ENCODE results near the gene LPCAT1.
"Not testable (repeated sequence)": the region's sequence is repeated elsewhere in the genome, so short reads cannot be mapped to it uniquely, and the experiment has no call there.

The LPCAT1 gene

GRCh38 chr5:1522601-1523479 is 920 bp downstream of the LPCAT1 start:
- no peak for DNase-seq (ENCODE audit: low read depth in 2 of 2)

- DNase-seq (ENCODE audit: low read depth in 2 of 2): no peak
Measured at GRCh38 chr5:1521671-1522600, 1.8 kb downstream of the LPCAT1 start.

GRCh38 chr5:1520791-1521453 is 2.8 kb downstream of the LPCAT1 start:
- no peak for DNase-seq (ENCODE audit: low read depth in 2 of 2)

- no peak for DNase-seq (ENCODE audit: low read depth in 2 of 2)
Measured at GRCh38 chr5:1519631-1520210, 4.0 kb downstream of the LPCAT1 start.

- DNase-seq (ENCODE audit: low read depth in 2 of 2): no peak
Measured at GRCh38 chr5:1517838-1518237, 5.9 kb downstream of the LPCAT1 start.

- DNase-seq (ENCODE audit: low read depth in 2 of 2): no peak
Measured at GRCh38 chr5:1516615-1517601, 6.9 kb downstream of the LPCAT1 start.

- no peak for DNase-seq (ENCODE audit: low read depth in 2 of 2)
Measured at GRCh38 chr5:1515921-1516571, 7.7 kb downstream of the LPCAT1 start.

- DNase-seq (ENCODE audit: low read depth in 2 of 2): no peak
Measured at GRCh38 chr5:1515311-1515920, 8.3 kb downstream of the LPCAT1 start.

GRCh38 chr5:1514819-1515310 is 8.9 kb downstream of the LPCAT1 start:
- not testable (repeated sequence) for DNase-seq (ENCODE audit: low read depth in 2 of 2)

GRCh38 chr5:1514027-1514818 is 9.5 kb downstream of the LPCAT1 start:
- no peak for DNase-seq (ENCODE audit: low read depth in 2 of 2)

- DNase-seq (ENCODE audit: low read depth in 2 of 2): no peak
Measured at GRCh38 chr5:1513326-1514026, 10.3 kb downstream of the LPCAT1 start.

- DNase-seq (ENCODE audit: low read depth in 2 of 2): no peak
Measured at GRCh38 chr5:1512541-1513291, 11.0 kb downstream of the LPCAT1 start.

GRCh38 chr5:1511651-1512540 is 11.9 kb downstream of the LPCAT1 start:
- no peak for DNase-seq (ENCODE audit: low read depth in 2 of 2)

GRCh38 chr5:1511048-1511447 is 12.7 kb downstream of the LPCAT1 start:
- DNase-seq (ENCODE audit: low read depth in 2 of 2): no peak

- no peak for DNase-seq (ENCODE audit: low read depth in 2 of 2)
Measured at GRCh38 chr5:1510631-1511030, 13.1 kb downstream of the LPCAT1 start.

GRCh38 chr5:1510151-1510561 is 13.6 kb downstream of the LPCAT1 start:
- no peak for DNase-seq (ENCODE audit: low read depth in 2 of 2)
